ENCODE data around the gene NR3C2.
"Not testable (repeated sequence)": the region's sequence is repeated elsewhere in the genome, so short reads cannot be mapped to it uniquely, and the experiment has no call there.

The NR3C2 gene

GRCh38 chr4:148162519-148162918, 279.7 kb downstream of the NR3C2 start:
- DNase-seq (ENCODE audit: low spot score), result no peak

GRCh38 chr4:148161601-148162000, 280.6 kb downstream of the NR3C2 start:
- DNase-seq (ENCODE audit: low spot score), result no peak

GRCh38 chr4:148159793-148160192, 282.4 kb downstream of the NR3C2 start:
- DNase-seq (ENCODE audit: low spot score), result no peak

- DNase-seq (ENCODE audit: low spot score), result no peak
These were observed 287.4 kb downstream of the NR3C2 start for GRCh38 chr4:148154769-148155168.

GRCh38 chr4:148152868-148153625, 289.2 kb downstream of the NR3C2 start:
- DNase-seq (ENCODE audit: low spot score), result no peak

- no peak for DNase-seq (ENCODE audit: low spot score)
These were observed 290.4 kb downstream of the NR3C2 start for GRCh38 chr4:148151806-148152205.

- no peak for DNase-seq (ENCODE audit: low spot score)
These were observed 296.7 kb downstream of the NR3C2 start for GRCh38 chr4:148145475-148145874.

GRCh38 chr4:148143174-148143573, 299.0 kb downstream of the NR3C2 start:
- DNase-seq (ENCODE audit: low spot score), result no peak

GRCh38 chr4:148141501-148141900, 300.7 kb downstream of the NR3C2 start:
- DNase-seq (ENCODE audit: low spot score), result no peak

- no peak for DNase-seq (ENCODE audit: low spot score)
These were observed 315.4 kb downstream of the NR3C2 start for GRCh38 chr4:148126825-148127224.

- DNase-seq (ENCODE audit: low spot score), result no peak
These were observed 317.7 kb downstream of the NR3C2 start for GRCh38 chr4:148124512-148124911.

GRCh38 chr4:148123161-148123560, 319.1 kb downstream of the NR3C2 start:
- DNase-seq (ENCODE audit: low spot score), result not testable (repeated sequence)

- DNase-seq (ENCODE audit: low spot score), result no peak
These were observed 322.0 kb downstream of the NR3C2 start for GRCh38 chr4:148120216-148120615.

- DNase-seq (ENCODE audit: low spot score), result no peak
These were observed 323.6 kb downstream of the NR3C2 start for GRCh38 chr4:148118633-148119032.

- DNase-seq (ENCODE audit: low spot score), result no peak
These were observed 324.0 kb downstream of the NR3C2 start for GRCh38 chr4:148118179-148118578.

GRCh38 chr4:148116969-148117368, 325.2 kb downstream of the NR3C2 start:
- no peak for DNase-seq (ENCODE audit: low spot score)

GRCh38 chr4:148116264-148116663, 325.9 kb downstream of the NR3C2 start:
- DNase-seq (ENCODE audit: low spot score), result no peak

GRCh38 chr4:148114436-148114835, 327.8 kb downstream of the NR3C2 start:
- no peak for DNase-seq (ENCODE audit: low spot score)

- DNase-seq (ENCODE audit: low spot score), result no peak
These were observed 329.8 kb downstream of the NR3C2 start for GRCh38 chr4:148112231-148112982.

GRCh38 chr4:148110169-148110568, 332.0 kb downstream of the NR3C2 start:
- no peak for DNase-seq (ENCODE audit: low spot score)

GRCh38 chr4:148109216-148109615, 333.0 kb downstream of the NR3C2 start:
- no peak for DNase-seq (ENCODE audit: low spot score)

- no peak for DNase-seq (ENCODE audit: low spot score)
These were observed 333.4 kb downstream of the NR3C2 start for GRCh38 chr4:148108766-148109165.

- DNase-seq (ENCODE audit: low spot score), result no peak
These were observed 338.4 kb downstream of the NR3C2 start for GRCh38 chr4:148103597-148104355.

All from HuH-7.5 (cell line).